ENCODE measurements around the gene TRAP1.

The TRAP1 gene

GRCh38 chr16:3751878-3752277 lies 34.6 kb upstream of the TRAP1 start:
- Mint-ChIP-seq H3K36me3 (ENCODE audit: insufficient read depth) (peaks cover 50% of the 10 kb centered on the region), H3K4me1 (peaks cover 20% of the 10 kb centered on the region), H3K27me3 (no peaks in the 10 kb centered on the region), H3K27ac (ENCODE audit: low read depth) (no peak overlapping the region), H3K9me3 (no peaks in the 10 kb centered on the region), H3K4me3 (no peak overlapping the region)
- DNase-seq (ENCODE audit: low spot score in 2 of 2), result no peak
- ATAC-seq (replicated peaks; ENCODE audit: extremely low read depth, poor library complexity, severe bottlenecking), result no peak

DNA sequence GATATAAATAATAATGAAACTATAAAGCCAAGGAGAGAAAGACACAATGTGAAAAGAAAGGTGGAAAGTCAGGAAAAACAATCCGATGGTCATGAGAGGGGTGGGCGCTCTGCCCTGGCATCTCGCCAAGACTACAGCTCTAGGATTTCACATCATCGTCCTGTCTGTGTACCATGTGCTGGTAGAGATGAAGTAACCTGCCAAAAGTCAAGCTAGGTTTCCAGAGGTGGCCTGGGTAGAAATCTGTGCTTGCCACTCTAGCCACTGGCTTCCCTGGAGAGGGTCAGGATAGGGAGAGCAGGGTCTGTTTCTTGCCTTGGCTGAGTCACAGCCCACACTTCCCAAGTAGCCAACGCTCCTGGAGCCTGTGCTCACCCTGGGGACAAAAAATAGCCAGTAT lies 31.0 kb upstream of the TRAP1 start:
- H3K36me3 Mint-ChIP-seq (ENCODE audit: insufficient read depth), result peaks cover 54% of the 10 kb centered on the region

DNA sequence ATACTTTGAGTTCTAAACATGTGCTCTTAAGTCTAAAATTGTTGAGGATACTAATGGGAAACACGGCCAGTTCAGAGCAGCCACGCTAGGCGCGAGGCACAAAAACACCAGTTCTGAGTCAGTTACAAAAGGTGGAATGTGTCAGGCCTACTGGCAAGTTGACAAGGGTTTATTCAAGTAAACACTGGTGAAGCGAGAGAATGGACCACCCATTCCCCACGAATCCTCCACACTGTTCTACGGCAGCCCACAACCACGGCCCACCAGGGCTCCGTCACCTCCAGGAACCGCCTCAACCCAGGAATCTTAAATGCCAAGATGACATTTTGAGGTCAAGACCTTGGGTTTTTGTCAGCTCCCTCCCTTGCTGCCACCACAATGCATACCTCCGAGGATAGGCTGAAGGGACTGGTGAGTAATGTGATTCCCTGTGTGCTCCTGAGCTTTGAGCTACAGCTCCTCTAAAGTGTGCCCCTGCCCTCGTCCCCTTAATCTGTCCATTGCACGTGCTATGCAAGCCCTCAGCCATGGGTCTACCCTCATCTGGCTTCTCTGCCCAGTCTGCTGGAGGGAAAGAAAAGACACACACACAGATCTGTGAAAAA lies 28.5 kb upstream of the TRAP1 start:
- no peak for DNase-seq (ENCODE audit: low spot score in 2 of 2)
- Mint-ChIP-seq H3K9me3 (no peaks in the 10 kb centered on the region), H3K36me3 (ENCODE audit: insufficient read depth) (peaks cover 58% of the 10 kb centered on the region), H3K4me1 (peaks cover 11% of the 10 kb centered on the region), H3K27ac (ENCODE audit: low read depth) (peak overlapping the region; percentile 13), H3K4me3 (no peak overlapping the region), H3K27me3 (no peaks in the 10 kb centered on the region)
- no peak for ATAC-seq (replicated peaks; ENCODE audit: extremely low read depth, poor library complexity, severe bottlenecking)

More for the DNA sequence above, 31.0 kb upstream of the TRAP1 start:
- H3K27ac Mint-ChIP-seq (ENCODE audit: low read depth), result peak overlapping the region; percentile 13
- H3K9me3 Mint-ChIP-seq, result no peaks in the 10 kb centered on the region
- H3K4me3 Mint-ChIP-seq, result no peak overlapping the region
- peaks cover 20% of the 10 kb centered on the region for H3K4me1 Mint-ChIP-seq
- DNase-seq (ENCODE audit: low spot score in 2 of 2) (no peak), ATAC-seq (replicated peaks; ENCODE audit: extremely low read depth, poor library complexity, severe bottlenecking) (no peak)
- H3K27me3 Mint-ChIP-seq, result no peaks in the 10 kb centered on the region

DNA sequence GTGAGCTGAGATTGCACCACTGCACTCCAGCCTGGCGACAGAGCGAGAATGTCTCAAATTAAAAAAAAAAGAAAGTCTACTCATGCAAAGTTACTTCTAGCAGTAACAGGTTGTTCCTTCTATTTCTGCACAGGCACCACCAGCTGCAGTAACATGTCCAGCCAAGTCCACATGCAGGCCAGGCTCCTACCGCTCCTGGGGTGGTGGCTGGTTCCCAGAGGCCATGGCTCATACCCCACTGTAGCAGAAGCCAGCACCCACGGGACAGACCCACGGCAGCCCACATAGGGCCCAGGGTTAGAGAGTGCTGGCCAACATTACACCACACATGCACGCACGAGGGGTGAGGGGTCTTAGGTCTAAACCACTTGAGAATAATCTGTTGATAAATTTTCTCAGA lies 26.7 kb upstream of the TRAP1 start:
- ATAC-seq (replicated peaks; ENCODE audit: extremely low read depth, poor library complexity, severe bottlenecking) (no peak), DNase-seq (ENCODE audit: low spot score in 2 of 2) (no peak)
- Mint-ChIP-seq H3K9me3 (no peaks in the 10 kb centered on the region), H3K4me3 (no peak overlapping the region), H3K36me3 (ENCODE audit: insufficient read depth) (peaks cover 63% of the 10 kb centered on the region), H3K4me1 (no peaks in the 10 kb centered on the region), H3K27ac (ENCODE audit: low read depth) (no peak overlapping the region), H3K27me3 (no peaks in the 10 kb centered on the region)

DNA sequence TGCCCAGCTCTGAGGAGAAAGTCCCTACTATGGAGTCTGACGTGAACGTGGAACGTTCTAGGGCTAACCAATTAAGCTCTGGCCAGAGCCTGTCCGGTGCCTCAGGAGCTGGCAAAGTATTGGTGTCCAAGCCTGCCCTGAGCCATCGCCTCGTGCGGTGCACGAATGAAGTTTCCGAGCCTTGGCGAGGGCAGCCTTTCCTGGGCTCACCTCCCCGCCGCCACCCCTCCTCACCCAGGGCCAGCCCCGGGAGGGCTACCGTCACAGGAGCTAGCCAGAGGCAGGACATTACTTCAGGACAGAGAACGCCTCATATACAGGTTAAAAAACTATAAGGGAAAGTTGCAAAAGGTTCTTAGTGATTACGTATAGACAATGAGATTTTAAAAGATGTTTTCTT lies 23.6 kb upstream of the TRAP1 start:
- Mint-ChIP-seq H3K27ac (ENCODE audit: low read depth) (no peak overlapping the region), H3K36me3 (ENCODE audit: insufficient read depth) (peaks cover 75% of the 10 kb centered on the region), H3K4me1 (peaks cover 9% of the 10 kb centered on the region), H3K4me3 (no peak overlapping the region), H3K27me3 (no peaks in the 10 kb centered on the region), H3K9me3 (no peaks in the 10 kb centered on the region)
- no peak for DNase-seq (ENCODE audit: low spot score in 2 of 2)
- no peak for ATAC-seq (replicated peaks; ENCODE audit: extremely low read depth, poor library complexity, severe bottlenecking)

GRCh38 chr16:3740186-3740585 lies 22.9 kb upstream of the TRAP1 start:
- H3K27me3 Mint-ChIP-seq, result no peaks in the 10 kb centered on the region
- H3K36me3 Mint-ChIP-seq (ENCODE audit: insufficient read depth), result peaks cover 77% of the 10 kb centered on the region
- ATAC-seq (replicated peaks; ENCODE audit: extremely low read depth, poor library complexity, severe bottlenecking), result no peak
- peaks cover 9% of the 10 kb centered on the region for H3K4me1 Mint-ChIP-seq
- no peak for DNase-seq (ENCODE audit: low spot score in 2 of 2)
- H3K9me3 Mint-ChIP-seq, result no peaks in the 10 kb centered on the region
- H3K27ac Mint-ChIP-seq (ENCODE audit: low read depth), result no peak overlapping the region
- H3K4me3 Mint-ChIP-seq, result no peak overlapping the region

- Mint-ChIP-seq H3K27me3 (no peaks in the 10 kb centered on the region), H3K4me3 (no peak overlapping the region), H3K27ac (ENCODE audit: low read depth) (no peak overlapping the region), H3K36me3 (ENCODE audit: insufficient read depth) (peaks cover 78% of the 10 kb centered on the region), H3K4me1 (peaks cover 14% of the 10 kb centered on the region), H3K9me3 (no peaks in the 10 kb centered on the region)
- ATAC-seq (replicated peaks; ENCODE audit: extremely low read depth, poor library complexity, severe bottlenecking) (no peak), DNase-seq (ENCODE audit: low spot score in 2 of 2) (no peak)
Observed at GRCh38 chr16:3739636-3740035, 22.3 kb upstream of the TRAP1 start.

GRCh38 chr16:3738541-3738940 lies 21.2 kb upstream of the TRAP1 start:
- no peaks in the 10 kb centered on the region for H3K27me3 Mint-ChIP-seq
- no peak for DNase-seq (ENCODE audit: low spot score in 2 of 2)
- no peak overlapping the region for H3K4me3 Mint-ChIP-seq
- peak overlapping the region; percentile 62 for H3K27ac Mint-ChIP-seq (ENCODE audit: low read depth)
- no peaks in the 10 kb centered on the region for H3K9me3 Mint-ChIP-seq
- peaks cover 14% of the 10 kb centered on the region for H3K4me1 Mint-ChIP-seq
- peaks cover 75% of the 10 kb centered on the region for H3K36me3 Mint-ChIP-seq (ENCODE audit: insufficient read depth)
- no peak for ATAC-seq (replicated peaks; ENCODE audit: extremely low read depth, poor library complexity, severe bottlenecking)

DNA sequence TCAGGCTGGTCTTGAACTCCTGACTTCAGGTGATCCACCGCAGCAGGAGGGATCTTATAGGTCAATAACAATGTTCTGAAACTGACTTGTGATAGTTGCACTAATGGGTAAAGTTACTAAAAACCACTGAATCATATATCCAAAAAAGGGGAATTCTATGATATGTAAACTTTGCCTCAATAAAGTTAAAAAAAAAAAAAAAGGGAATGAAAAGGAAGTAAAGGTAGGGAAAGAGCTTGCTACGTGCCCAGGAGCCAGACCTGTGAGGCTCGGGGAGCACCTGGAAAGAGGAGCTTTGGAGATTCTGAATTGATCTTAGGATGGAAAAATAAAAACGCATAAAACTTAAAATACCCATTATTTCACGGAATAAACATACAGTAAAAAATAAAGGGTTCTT lies 20.8 kb upstream of the TRAP1 start:
- Mint-ChIP-seq H3K27me3 (no peaks in the 10 kb centered on the region), H3K36me3 (ENCODE audit: insufficient read depth) (peaks cover 74% of the 10 kb centered on the region), H3K4me3 (no peak overlapping the region), H3K27ac (ENCODE audit: low read depth) (peak overlapping the region; percentile 62), H3K4me1 (peaks cover 14% of the 10 kb centered on the region), H3K9me3 (no peaks in the 10 kb centered on the region)
- no peak for ATAC-seq (replicated peaks; ENCODE audit: extremely low read depth, poor library complexity, severe bottlenecking)
- no peak for DNase-seq (ENCODE audit: low spot score in 2 of 2)

- no peak overlapping the region for H3K4me3 Mint-ChIP-seq
- H3K9me3 Mint-ChIP-seq, result no peaks in the 10 kb centered on the region
- ATAC-seq (replicated peaks; ENCODE audit: extremely low read depth, poor library complexity, severe bottlenecking) (no peak), DNase-seq (ENCODE audit: low spot score in 2 of 2) (no peak)
- peaks cover 74% of the 10 kb centered on the region for H3K36me3 Mint-ChIP-seq (ENCODE audit: insufficient read depth)
- H3K27me3 Mint-ChIP-seq, result no peaks in the 10 kb centered on the region
- H3K4me1 Mint-ChIP-seq, result peaks cover 14% of the 10 kb centered on the region
- H3K27ac Mint-ChIP-seq (ENCODE audit: low read depth), result no peak overlapping the region
Observed at GRCh38 chr16:3737181-3737580, 19.9 kb upstream of the TRAP1 start.

- H3K4me3 Mint-ChIP-seq, result no peak overlapping the region
- DNase-seq (ENCODE audit: low spot score in 2 of 2), result no peak
- no peak for ATAC-seq (replicated peaks; ENCODE audit: extremely low read depth, poor library complexity, severe bottlenecking)
- H3K9me3 Mint-ChIP-seq, result no peaks in the 10 kb centered on the region
- H3K36me3 Mint-ChIP-seq (ENCODE audit: insufficient read depth), result peaks cover 70% of the 10 kb centered on the region
- no peak overlapping the region for H3K27ac Mint-ChIP-seq (ENCODE audit: low read depth)
- H3K4me1 Mint-ChIP-seq, result peaks cover 14% of the 10 kb centered on the region
- no peaks in the 10 kb centered on the region for H3K27me3 Mint-ChIP-seq
Observed at GRCh38 chr16:3736116-3736515, 18.8 kb upstream of the TRAP1 start.

GRCh38 chr16:3735541-3735940 lies 18.2 kb upstream of the TRAP1 start:
- no peak for ATAC-seq (replicated peaks; ENCODE audit: extremely low read depth, poor library complexity, severe bottlenecking)
- H3K27me3 Mint-ChIP-seq, result no peaks in the 10 kb centered on the region
- H3K4me1 Mint-ChIP-seq, result peaks cover 14% of the 10 kb centered on the region
- peaks cover 68% of the 10 kb centered on the region for H3K36me3 Mint-ChIP-seq (ENCODE audit: insufficient read depth)
- DNase-seq (ENCODE audit: low spot score in 2 of 2), result no peak
- H3K27ac Mint-ChIP-seq (ENCODE audit: low read depth), result no peak overlapping the region
- no peaks in the 10 kb centered on the region for H3K9me3 Mint-ChIP-seq
- no peak overlapping the region for H3K4me3 Mint-ChIP-seq

DNA sequence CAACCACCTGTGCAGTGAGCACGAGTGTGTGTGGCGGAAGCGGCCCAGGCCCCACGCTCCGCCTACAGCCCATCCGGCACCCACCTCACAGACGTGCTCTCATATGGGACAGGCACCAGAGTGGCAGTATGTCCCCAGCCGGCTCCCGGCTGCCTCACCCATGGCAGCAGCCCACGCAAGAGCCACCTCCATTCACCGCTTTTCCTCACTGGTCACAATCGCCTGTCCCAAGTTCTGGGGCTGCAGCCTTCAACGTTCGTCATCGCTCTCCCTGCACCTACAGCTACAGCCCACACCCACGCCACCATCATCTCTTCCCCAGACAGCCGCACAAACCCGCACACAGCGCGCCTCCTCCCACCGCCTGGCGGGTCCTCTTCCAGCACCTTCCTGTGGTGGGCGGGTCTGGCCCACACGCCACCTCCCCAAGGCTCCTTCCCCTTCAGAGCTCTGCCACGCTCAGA lies 17.5 kb upstream of the TRAP1 start:
- H3K36me3 Mint-ChIP-seq (ENCODE audit: insufficient read depth), result peaks cover 68% of the 10 kb centered on the region
- no peaks in the 10 kb centered on the region for H3K9me3 Mint-ChIP-seq

More for the DNA sequence above, 17.5 kb upstream of the TRAP1 start:
- DNase-seq (ENCODE audit: low spot score in 2 of 2) (no peak), ATAC-seq (replicated peaks; ENCODE audit: extremely low read depth, poor library complexity, severe bottlenecking) (no peak)
- peak overlapping the region; percentile 14 for H3K4me3 Mint-ChIP-seq
- H3K4me1 Mint-ChIP-seq, result peaks cover 14% of the 10 kb centered on the region
- peak overlapping the region; percentile 86 for H3K27ac Mint-ChIP-seq (ENCODE audit: low read depth)
- H3K27me3 Mint-ChIP-seq, result no peaks in the 10 kb centered on the region
